HepG2 (cell line): ENCODE results near the gene URB1. TPM values are rescaled to one million over a fixed set of nuclear protein-coding genes. Genes with fewer than 3 reads are reported as not detected.

Experiments
- AHR ChIP-seq: IDR thresholded peaks from 2 replicates; pipeline ENCODE4 v1.6.1; 2018; ENCODE audit warnings: missing genetic modification reagents, missing compliant biosample characterization
- ASH2L ChIP-seq: fragments of 300-600, 200-600 bp; sonication (generic); IDR thresholded peaks from 2 replicates; pipeline ENCODE4 v1.7.0; 2017; ENCODE audit warnings: low read depth, mild to moderate bottlenecking, moderate library complexity, mixed read lengths, low read length; ENCODE audit not compliant: insufficient read length
- HDAC2 ChIP-seq: sonication (generic); formaldehyde crosslinking; IDR thresholded peaks from 2 replicates; pipeline ENCODE4 v1.4.0; 2020; ENCODE audit warnings: missing genetic modification reagents
- HNF1A ChIP-seq, 2 experiments: sonication (generic) in 1 of 2; formaldehyde crosslinking in 1 of 2; IDR thresholded peaks; 2 replicates each; pipeline versions ENCODE4 v1.4.0 to v1.6.1; 2016 to 2020; ENCODE audit warnings: borderline replicate concordance in 1 of 2, low read depth in 1 of 2, mild to moderate bottlenecking in 1 of 2, missing genetic modification reagents in 1 of 2
- IRF1 ChIP-seq: sonication (generic); formaldehyde crosslinking; IDR thresholded peaks from 2 replicates; pipeline ENCODE4 v1.4.0; 2020; ENCODE audit warnings: low read depth, mild to moderate bottlenecking, missing genetic modification reagents
- JUN ChIP-seq: sonication (generic); formaldehyde crosslinking; IDR thresholded peaks from 2 replicates; pipeline ENCODE4 v1.4.0; 2020; ENCODE audit warnings: mild to moderate bottlenecking, missing genetic modification reagents
- MTA1 ChIP-seq: sonication (generic); formaldehyde crosslinking; IDR thresholded peaks from 2 replicates; pipeline ENCODE4 v1.4.0; 2020; ENCODE audit warnings: missing genetic modification reagents, mild to moderate bottlenecking, borderline replicate concordance
- MYNN ChIP-seq: sonication (generic); formaldehyde crosslinking; IDR thresholded peaks from 2 replicates; pipeline ENCODE4 v1.4.0; 2020; ENCODE audit warnings: mild to moderate bottlenecking, low read depth, missing genetic modification reagents
- PAF1 ChIP-seq: IDR thresholded peaks from 2 replicates; pipeline ENCODE4 v1.6.1; 2016; ENCODE audit warnings: missing genetic modification reagents, missing compliant biosample characterization
- SMAD1 ChIP-seq: sonication (generic); formaldehyde crosslinking; IDR thresholded peaks from 2 replicates; pipeline ENCODE4 v1.4.0; 2020; ENCODE audit warnings: missing genetic modification reagents, low read depth, mild to moderate bottlenecking, borderline replicate concordance
- SMAD9 ChIP-seq: sonication (generic); formaldehyde crosslinking; IDR thresholded peaks from 2 replicates; pipeline ENCODE4 v1.5.1; 2020; ENCODE audit warnings: mild to moderate bottlenecking, missing genetic modification reagents
- SOX5 ChIP-seq: IDR thresholded peaks from 2 replicates; pipeline ENCODE4 v1.6.1; 2016; ENCODE audit warnings: borderline replicate concordance
- TAF1 ChIP-seq: sonication (generic); formaldehyde crosslinking; IDR thresholded peaks from 2 replicates; pipeline ENCODE4 v1.4.0; 2020; ENCODE audit warnings: missing genetic modification reagents
- ZC3H13 ChIP-seq: sonication (generic); formaldehyde crosslinking; IDR thresholded peaks from 2 replicates; pipeline ENCODE4 v1.8.1; 2023; ENCODE audit warnings: mild to moderate bottlenecking, missing genetic modification reagents, moderate library complexity
- ZFP36L2 ChIP-seq: sonication (generic); formaldehyde crosslinking; IDR thresholded peaks from 2 replicates; pipeline ENCODE4 v1.4.0; 2020; ENCODE audit warnings: missing genetic modification reagents
- ZNF136 ChIP-seq: sonication (generic); formaldehyde crosslinking; IDR thresholded peaks from 2 replicates; pipeline ENCODE4 v1.8.1; 2022; ENCODE audit warnings: low read depth, mild to moderate bottlenecking, moderate library complexity, missing genetic modification reagents
- ZNF230 ChIP-seq: sonication (generic); formaldehyde crosslinking; IDR thresholded peaks from 2 replicates; pipeline ENCODE4 v1.4.0; 2020; ENCODE audit warnings: mild to moderate bottlenecking, missing genetic modification reagents
- ZNF331 ChIP-seq: sonication (generic); formaldehyde crosslinking; IDR thresholded peaks from 2 replicates; pipeline ENCODE4 v1.4.0; 2020; ENCODE audit warnings: missing genetic modification reagents
- ZNF33B ChIP-seq: sonication (generic); formaldehyde crosslinking; IDR thresholded peaks from 2 replicates; pipeline ENCODE4 v1.5.1; 2020; ENCODE audit warnings: mild to moderate bottlenecking, missing genetic modification reagents
- ZNF609 ChIP-seq: sonication (generic); formaldehyde crosslinking; IDR thresholded peaks from 2 replicates; pipeline ENCODE4 v1.4.0; 2020; ENCODE audit warnings: mild to moderate bottlenecking, missing genetic modification reagents, borderline replicate concordance
- ZNF720 ChIP-seq: sonication (generic); formaldehyde crosslinking; IDR thresholded peaks from 2 replicates; pipeline ENCODE4 v1.4.0; 2020; ENCODE audit warnings: missing genetic modification reagents
- polyA plus RNA-seq, 8 experiments: library from polyadenylated mRNA; depleted of rRNA in 3 of 8; stranded (reverse) in 7 of 8; unstranded in 1 of 8; fragments of >200 nt; fragmentation: Illumina TruSeq in 4 of 8; extraction: Trizol in 4 of 8; gene quantifications; 2 replicates each; pipeline versions ENCODE4 v1.2.1 to v1.2.3, GENCODE V29; 2011 to 2016; ENCODE audit warnings: low read depth in 4 of 8, missing spikeins in 1 of 8, mixed read lengths in 1 of 8; ENCODE audit not compliant: insufficient read depth in 1 of 8
- total RNA-seq, 5 experiments: library from RNA; depleted of rRNA; stranded (reverse); fragments of >200 nt; fragmentation: Illumina TruSeq; extraction: Trizol; gene quantifications; 2 replicates each; pipeline ENCODE4 v1.2.3, GENCODE V29; 2016; ENCODE audit warnings: low read depth in 1 of 5

The URB1 gene
- total and polyA plus RNA-seq, 2 of the 13 experiments (the other 11 are each of a cell fraction or from before 2014, with no cell fraction given): 4.5 to 16.7 TPM

- TF ChIP-seq ZNF230 (CRISPR knock-in tag) (peak; percentile 34; the same call in 1 of the 2 replicates), HNF1A (IDR thresholded peaks at IDR 0.05; ENCODE audit: low read depth) (no peak), HNF1A (CRISPR knock-in tag; IDR thresholded peaks at IDR 0.05; ENCODE audit: borderline replicate concordance) (no peak), ZNF136 (CRISPR knock-in tag) (no peak), ZC3H13 (no peak), MYNN (CRISPR knock-in tag) (no peak), ASH2L (peak; percentile 73), ZNF609 (CRISPR knock-in tag) (no peak), ZFP36L2 (CRISPR knock-in tag) (no peak), ZNF33B (0 out of 2 replicates have a peak, but pooled peaks have one; percentile 75), SOX5 (CRISPR knock-in tag) (no peak), JUN (CRISPR knock-in tag) (0 out of 2 replicates have a peak, but pooled peaks have one; percentile 40), PAF1 (CRISPR knock-in tag) (no peak), SMAD9 (CRISPR knock-in tag) (0 out of 2 replicates have a peak, but pooled peaks have one; percentile 43), ZNF331 (CRISPR knock-in tag) (no peak), IRF1 (CRISPR knock-in tag) (0 out of 2 replicates have a peak, but pooled peaks have one; percentile 46), AHR (0 out of 2 replicates have a peak, but pooled peaks have one; percentile 48), ZNF720 (no peak), SMAD1 (CRISPR knock-in tag) (peak; percentile 88; the same call in 1 of the 2 replicates), TAF1 (CRISPR knock-in tag) (no peak), MTA1 (no peak), HDAC2 (CRISPR knock-in tag) (no peak)
Observed at GRCh38 chr21:32392299-32392879, 423 bp downstream of the URB1 start (continued).
